H1 (cell line): ENCODE data around the gene FAM53A. TPM values are rescaled to one million over a fixed set of nuclear protein-coding genes. Genes with fewer than 3 reads are reported as not detected.
A peak's percentile ranks its signal among the peaks of the same experiment; 100 is the strongest.

ENCODE experiments used
- CTCF ChIA-PET: fragments of 300-600 bp; sonication (Branson Sonifier 250); formaldehyde crosslinking; loops from one replicate; lab custom pipeline; 2021; ENCODE audit not compliant: partially characterized antibody; lab: Charles Lee
- POLR2A ChIA-PET: fragments of 300-600 bp; sonication (Branson Sonifier 250); formaldehyde crosslinking; loops from one replicate; lab custom pipeline; 2021; ENCODE audit warnings: inconsistent platforms; ENCODE audit not compliant: partially characterized antibody; lab: Charles Lee
- DNase-seq, 2 experiments: peaks; one replicate each; pipeline versions ENCODE4 v3.0.0 to v3.0.0-alpha.2; 2010 to 2022; ENCODE audit warnings: low spot score in 2 of 2, low read depth in 1 of 2, mixed read lengths in 1 of 2
- FAIRE-seq: peaks from 2 replicates; lab custom pipeline; 2011; peaks lifted over from hg19 to GRCh38; lab: Jason Lieb, UNC
- H2AFZ ChIP-seq: 2 replicates; pipeline ENCODE4 v1.8.1; 2012; ENCODE audit warnings: low read length, inconsistent platforms
- H2AK5ac ChIP-seq: 2 replicates; pipeline ENCODE4 v1.6.1; 2013; ENCODE audit warnings: low read depth, low read length
- H2BK120ac ChIP-seq: replicated peaks from 2 replicates; pipeline ENCODE3; 2013; ENCODE audit warnings: low read depth, low read length, inconsistent platforms
- H2BK12ac ChIP-seq: 2 replicates; pipeline ENCODE4 v1.6.1; 2013; ENCODE audit warnings: low read depth, low read length
- H2BK15ac ChIP-seq: 2 replicates; pipeline ENCODE4 v1.6.1; 2013; ENCODE audit warnings: low read length
- H2BK20ac ChIP-seq: 2 replicates; pipeline ENCODE4 v1.6.1; 2013; ENCODE audit warnings: low read length
- H2BK5ac ChIP-seq: 2 replicates; pipeline ENCODE4 v1.6.1; 2013; ENCODE audit warnings: low read depth, low read length
- H3K14ac ChIP-seq: 2 replicates; pipeline ENCODE4 v1.6.1; 2013; ENCODE audit warnings: inconsistent platforms; ENCODE audit not compliant: insufficient read length
- H3K18ac ChIP-seq: 2 replicates; pipeline ENCODE4 v1.6.1; 2013; ENCODE audit warnings: low read length; ENCODE audit errors: extremely low read depth
- H3K23ac ChIP-seq: 2 replicates; pipeline ENCODE4 v1.6.1; 2013; ENCODE audit warnings: inconsistent platforms; ENCODE audit not compliant: insufficient read length
- H3K23me2 ChIP-seq: 2 replicates; pipeline ENCODE4 v1.6.1; 2013; ENCODE audit warnings: low read depth, low read length
- H3K27ac ChIP-seq: 2 replicates; pipeline ENCODE4 v1.6.1; 2011; ENCODE audit warnings: low read depth, low read length, inconsistent platforms
- H3K27me3 ChIP-seq, 4 experiments: replicated peaks in 1 of 4; 1 replicate in 1 of 4; 2 replicates in 3 of 4; pipeline versions ENCODE4 v1.6.1 to v1.8.1; 2011 to 2013; ENCODE audit warnings: low read length in 3 of 4, mild to moderate bottlenecking in 3 of 4, inconsistent platforms in 2 of 4, mixed read lengths in 2 of 4, moderate library complexity in 1 of 4; ENCODE audit not compliant: control insufficient read depth in 3 of 4, insufficient read depth in 3 of 4; ENCODE audit errors: extremely low read depth in 1 of 4
- H3K36me3 ChIP-seq, 4 experiments: 2 replicates each; pipeline versions ENCODE4 v1.6.1 to v1.8.1; 2011 to 2013; ENCODE audit warnings: mild to moderate bottlenecking in 4 of 4, low read length in 3 of 4, moderate library complexity in 2 of 4, control low read depth in 1 of 4, inconsistent platforms in 1 of 4; ENCODE audit not compliant: insufficient read depth in 4 of 4, control insufficient read depth in 2 of 4
- H3K4ac ChIP-seq: replicated peaks from 2 replicates; pipeline ENCODE3; 2013; ENCODE audit warnings: low read length, low read depth, mixed read lengths, inconsistent platforms; ENCODE audit not compliant: insufficient read length
- H3K4me1 ChIP-seq, 4 experiments: replicated peaks in 1 of 4; 1 replicate in 1 of 4; 2 replicates in 3 of 4; pipeline versions ENCODE4 v1.6.1 to v1.8.1; 2011 to 2013; ENCODE audit warnings: low read length in 3 of 4, inconsistent platforms in 2 of 4, mixed read lengths in 1 of 4; ENCODE audit not compliant: insufficient read depth in 4 of 4, control insufficient read depth in 3 of 4
- H3K4me2 ChIP-seq, 2 experiments: 2 replicates each; pipeline versions ENCODE4 v1.6.1 to v1.8.1; 2011 to 2013; ENCODE audit warnings: low read depth in 2 of 2, low read length in 2 of 2, control low read depth in 1 of 2, inconsistent platforms in 1 of 2, mild to moderate bottlenecking in 1 of 2; ENCODE audit not compliant: insufficient read depth in 1 of 2
- H3K4me3 ChIP-seq, 4 experiments: fragments of 200-600, 300-600 bp in 1 of 4; sonication (generic), shearing (Covaris generic), sonication (Bioruptor Twin) in 1 of 4; 2 replicates each; pipeline versions ENCODE4 v1.5.1 to v1.8.1; 2011 to 2016; ENCODE audit warnings: low read length in 4 of 4, low read depth in 3 of 4, control low read depth in 2 of 4, inconsistent platforms in 2 of 4, mild to moderate bottlenecking in 2 of 4, mixed read lengths in 1 of 4, moderate library complexity in 1 of 4; ENCODE audit not compliant: insufficient read depth in 2 of 4; ENCODE audit errors: extremely low read depth in 1 of 4
- H3K56ac ChIP-seq: replicated peaks from 2 replicates; pipeline ENCODE3; 2013; ENCODE audit warnings: low read depth, mild to moderate bottlenecking, mixed read lengths, low read length, inconsistent platforms; ENCODE audit not compliant: insufficient read length
- H3K79me1 ChIP-seq: 2 replicates; pipeline ENCODE4 v1.6.1; 2013; ENCODE audit warnings: low read depth, low read length, control low read depth
- H3K79me2 ChIP-seq, 2 experiments: 2 replicates each; pipeline versions ENCODE4 v1.6.1 to v1.8.1; 2012 to 2013; ENCODE audit warnings: low read length in 2 of 2, mild to moderate bottlenecking in 2 of 2, inconsistent platforms in 1 of 2; ENCODE audit not compliant: insufficient read depth in 2 of 2, control insufficient read depth in 1 of 2
- H3K9ac ChIP-seq, 4 experiments: replicated peaks in 1 of 4; 1 replicate in 1 of 4; 2 replicates in 3 of 4; pipeline versions ENCODE4 v1.6.1 to v1.8.1; 2011 to 2013; ENCODE audit warnings: low read depth in 3 of 4, low read length in 3 of 4, control low read depth in 2 of 4, mild to moderate bottlenecking in 2 of 4, moderate library complexity in 2 of 4, inconsistent platforms in 1 of 4; ENCODE audit errors: extremely low read depth in 1 of 4
- H3K9me3 ChIP-seq, 2 experiments: 2 replicates each; pipeline versions ENCODE4 v1.6.1 to v1.8.1; 2012 to 2013; ENCODE audit warnings: mild to moderate bottlenecking in 2 of 2, moderate library complexity in 2 of 2, control low read depth in 1 of 2, inconsistent platforms in 1 of 2, low read depth in 1 of 2, low read length in 1 of 2, mixed read lengths in 1 of 2; ENCODE audit not compliant: insufficient read depth in 2 of 2
- H4K20me1 ChIP-seq, 2 experiments: replicated peaks in 1 of 2; 2 replicates each; pipeline versions ENCODE3 to v1.8.1; 2011 to 2013; ENCODE audit warnings: inconsistent platforms in 2 of 2, low read length in 2 of 2, mild to moderate bottlenecking in 1 of 2; ENCODE audit not compliant: insufficient read depth in 2 of 2, control insufficient read depth in 1 of 2
- H4K5ac ChIP-seq: 2 replicates; pipeline ENCODE4 v1.6.1; 2013; ENCODE audit warnings: low read length, low read depth, mixed read lengths, inconsistent platforms; ENCODE audit not compliant: insufficient read length
- H4K8ac ChIP-seq: 2 replicates; pipeline ENCODE4 v1.8.0; 2013; ENCODE audit warnings: mild to moderate bottlenecking, moderate library complexity, low read length, inconsistent platforms; ENCODE audit not compliant: insufficient read depth; ENCODE audit errors: extremely low read depth
- H4K91ac ChIP-seq: replicated peaks from 2 replicates; pipeline ENCODE3; 2013; ENCODE audit warnings: low read length, mixed read lengths, inconsistent platforms; ENCODE audit not compliant: insufficient read length
- CHD2 ChIP-seq: IDR thresholded peaks from 2 replicates; pipeline ENCODE4 v1.6.1; 2012; ENCODE audit warnings: low read length, improper control_type of control experiment
- E2F6 ChIP-seq: IDR thresholded peaks from 2 replicates; pipeline ENCODE4 v1.6.1; 2012; ENCODE audit warnings: inconsistent platforms
- HDAC2 ChIP-seq, 2 experiments: fragments of 300-600 bp in 1 of 2; sonication (generic) in 1 of 2; IDR thresholded peaks; 2 replicates each; pipeline ENCODE4 v1.6.1; 2011 to 2012; ENCODE audit warnings: low read depth in 2 of 2, low read length in 2 of 2, mild to moderate bottlenecking in 2 of 2, moderate library complexity in 2 of 2, borderline replicate concordance in 1 of 2, inconsistent platforms in 1 of 2
- HDAC6 ChIP-seq: IDR thresholded peaks from one replicate; pipeline ENCODE4 v1.7.1; 2012; ENCODE audit warnings: low read depth, mild to moderate bottlenecking, inconsistent platforms, low read length, moderate library complexity
- MAFK ChIP-seq: IDR thresholded peaks from 2 replicates; pipeline ENCODE4 v1.6.1; 2012; ENCODE audit warnings: low read depth, mild to moderate bottlenecking, improper control_type of control experiment, low read length
- RFX5 ChIP-seq: IDR thresholded peaks from 2 replicates; pipeline ENCODE4 v1.6.1; 2011; ENCODE audit warnings: low read depth, low read length, improper control_type of control experiment, borderline replicate concordance
- SIRT6 ChIP-seq: IDR thresholded peaks from one replicate; pipeline ENCODE4 v1.7.1; 2012; ENCODE audit warnings: low read length, inconsistent platforms
- SIX5 ChIP-seq: IDR thresholded peaks from 2 replicates; pipeline ENCODE4 v1.6.1; 2011; ENCODE audit warnings: mild to moderate bottlenecking, low read depth, low read length
- TAF1 ChIP-seq: IDR thresholded peaks from 2 replicates; pipeline ENCODE4 v1.6.1; 2011; ENCODE audit warnings: mild to moderate bottlenecking, low read depth, low read length
- TAF7 ChIP-seq: optimal IDR thresholded peaks from 2 replicates; pipeline ENCODE3; 2011; ENCODE audit warnings: low read depth, mild to moderate bottlenecking, inconsistent platforms, low read length, moderate library complexity, borderline replicate concordance
- TEAD4 ChIP-seq: IDR thresholded peaks from 2 replicates; pipeline ENCODE4 v1.6.1; 2012; ENCODE audit warnings: low read depth, low read length, inconsistent platforms, mixed read lengths
- WGBS, 2 experiments: shearing (Covaris generic) in 1 of 2; methylation state at CpG; one replicate each; pipeline versions ENCODE4 v1.1.6 to v1.1.7; 2013 to 2015; ENCODE audit warnings: low lambda C conversion rate in 2 of 2, mixed read lengths in 2 of 2, inconsistent platforms in 1 of 2, low coverage in 1 of 2, missing lambda C conversion rate in 1 of 2; ENCODE audit not compliant: insufficient replicate concordance in 2 of 2, insufficient coverage in 1 of 2, insufficient read length in 1 of 2; ENCODE audit errors: extremely low coverage in 1 of 2, missing lambda C conversion rate in 1 of 2; 5-methylcytosine and 5-hydroxymethylcytosine counted together
- polyA plus RNA-seq, 7 experiments: library from polyadenylated mRNA; depleted of rRNA in 3 of 7; stranded (reverse) in 5 of 7; unstranded in 2 of 7; fragments of >200 nt in 5 of 7; fragments of 200-250 nt in 2 of 7; gene quantifications; 1 replicate in 5 of 7; 2 replicates in 1 of 7; 4 replicates in 1 of 7; pipeline versions ENCODE4 v1.2.1 to v1.2.3, GENCODE V29; 2011 to 2013; ENCODE audit warnings: missing spikeins in 2 of 7, mixed read lengths in 2 of 7
- total RNA-seq: library from RNA; stranded (reverse); fragmentation: NEBNext Ultra II Directional; extraction: Animal tissue kit (Norgen Biotek cat#: 25700); gene quantifications from 2 replicates; pipeline ENCODE4 v1.2.1, GENCODE V29; 2021

The FAM53A gene
- total and polyA plus RNA-seq, 2 of the 8 experiments (the other 6 are each of a cell fraction or from before 2014, with no cell fraction given): 1.9 to 2.0 TPM

GRCh38 chr4:1685235-1686150 is 1.4 kb upstream of the FAM53A start:
- DNase-seq: no peak
- no peak overlapping the region for H3K9ac ChIP-seq
- TF ChIP-seq TEAD4: no peak
- TF ChIP-seq HDAC6: no peak
- no peak for TF ChIP-seq SIRT6
- no peak for TF ChIP-seq SIX5
- no peak for TF ChIP-seq E2F6
- no peak for TF ChIP-seq TAF7
- no peak for TF ChIP-seq RFX5
- TF ChIP-seq MAFK: no peak
- TF ChIP-seq CHD2: no peak
- TF ChIP-seq HDAC2 (IDR thresholded peaks at IDR 0.05; ENCODE audit: borderline replicate concordance in 1 of 2, low read depth in 2 of 2, low read length in 2 of 2): no peak
- TF ChIP-seq TAF1: no peak

More at GRCh38 chr4:1685235-1686150, 1.4 kb upstream of the FAM53A start:
- Histone ChIP-seq H3K27ac (no peak overlapping the region), H3K23me2 (peaks cover 6% of the 10 kb centered on the region; the same call in 1 of the 2 replicates), H2BK120ac (no peak overlapping the region), H3K56ac (no peak overlapping the region), H4K8ac (no peak overlapping the region), H3K36me3 (peaks cover 0 to 2% (median under 1%) of the 10 kb centered on the region in 4 experiments; a peak in 3 of 8 replicates), H3K79me1 (no peaks in the 10 kb centered on the region), H3K23ac (no peak overlapping the region), H3K4ac (no peak overlapping the region), H2AK5ac (no peak overlapping the region), H3K27me3 (peaks cover 11 to 17% (median 13%) of the 10 kb centered on the region in 4 experiments), H3K79me2 (no peaks in the 10 kb centered on the region), H3K18ac (no peak overlapping the region), H2BK5ac (no peak overlapping the region), H3K4me2 (0 out of 4 replicates have a peak overlapping the region, but pooled peaks have one; percentile 15 to 59), H2BK12ac (0 out of 2 replicates have a peak overlapping the region, but pooled peaks have one; percentile 27), H3K9me3 (no peaks in the 10 kb centered on the region), H3K4me3 (no peak overlapping the region), H2AFZ (no peak overlapping the region), H3K4me1 (peaks cover 3 to 6% (median 4%) of the 10 kb centered on the region in 4 experiments; a peak in 6 of 7 replicates), H2BK15ac (no peak overlapping the region), H4K5ac (no peak overlapping the region), H3K14ac (no peak overlapping the region), H4K91ac (no peak overlapping the region), H4K20me1 (peaks cover 0 to 5% of the 10 kb centered on the region in 2 experiments), H2BK20ac (no peak overlapping the region)
- CTCF ChIA-PET: interaction anchor here (22.9 kb wide), 1 partner anchor 41 kb away, joined by 326 read pairs; the partner anchor contains the start of genes TACC3 and TMEM129
- POLR2A ChIA-PET: no interaction called here
- FAIRE-seq: no peak
- 88% methylated on average over 17 of the region's 23 CpGs; no CpG with 5 or more reads in 1 of the 2 experiments for WGBS, 2 experiments
